ENCODE data around the gene KRTAP4-3.

GRCh38 chr17:41167561-41167960, 460 bp downstream of the KRTAP4-3 start:
- TF ChIP-seq, protein P1, sequence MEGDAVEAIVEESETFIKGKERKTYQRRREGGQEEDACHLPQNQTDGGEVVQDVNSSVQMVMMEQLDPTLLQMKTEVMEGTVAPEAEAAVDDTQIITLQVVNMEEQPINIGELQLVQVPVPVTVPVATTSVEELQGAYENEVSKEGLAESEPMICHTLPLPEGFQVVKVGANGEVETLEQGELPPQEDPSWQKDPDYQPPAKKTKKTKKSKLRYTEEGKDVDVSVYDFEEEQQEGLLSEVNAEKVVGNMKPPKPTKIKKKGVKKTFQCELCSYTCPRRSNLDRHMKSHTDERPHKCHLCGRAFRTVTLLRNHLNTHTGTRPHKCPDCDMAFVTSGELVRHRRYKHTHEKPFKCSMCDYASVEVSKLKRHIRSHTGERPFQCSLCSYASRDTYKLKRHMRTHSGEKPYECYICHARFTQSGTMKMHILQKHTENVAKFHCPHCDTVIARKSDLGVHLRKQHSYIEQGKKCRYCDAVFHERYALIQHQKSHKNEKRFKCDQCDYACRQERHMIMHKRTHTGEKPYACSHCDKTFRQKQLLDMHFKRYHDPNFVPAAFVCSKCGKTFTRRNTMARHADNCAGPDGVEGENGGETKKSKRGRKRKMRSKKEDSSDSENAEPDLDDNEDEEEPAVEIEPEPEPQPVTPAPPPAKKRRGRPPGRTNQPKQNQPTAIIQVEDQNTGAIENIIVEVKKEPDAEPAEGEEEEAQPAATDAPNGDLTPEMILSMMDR (IDR thresholded peaks at IDR 0.05): no peak
- TF ChIP-seq, protein P2, sequence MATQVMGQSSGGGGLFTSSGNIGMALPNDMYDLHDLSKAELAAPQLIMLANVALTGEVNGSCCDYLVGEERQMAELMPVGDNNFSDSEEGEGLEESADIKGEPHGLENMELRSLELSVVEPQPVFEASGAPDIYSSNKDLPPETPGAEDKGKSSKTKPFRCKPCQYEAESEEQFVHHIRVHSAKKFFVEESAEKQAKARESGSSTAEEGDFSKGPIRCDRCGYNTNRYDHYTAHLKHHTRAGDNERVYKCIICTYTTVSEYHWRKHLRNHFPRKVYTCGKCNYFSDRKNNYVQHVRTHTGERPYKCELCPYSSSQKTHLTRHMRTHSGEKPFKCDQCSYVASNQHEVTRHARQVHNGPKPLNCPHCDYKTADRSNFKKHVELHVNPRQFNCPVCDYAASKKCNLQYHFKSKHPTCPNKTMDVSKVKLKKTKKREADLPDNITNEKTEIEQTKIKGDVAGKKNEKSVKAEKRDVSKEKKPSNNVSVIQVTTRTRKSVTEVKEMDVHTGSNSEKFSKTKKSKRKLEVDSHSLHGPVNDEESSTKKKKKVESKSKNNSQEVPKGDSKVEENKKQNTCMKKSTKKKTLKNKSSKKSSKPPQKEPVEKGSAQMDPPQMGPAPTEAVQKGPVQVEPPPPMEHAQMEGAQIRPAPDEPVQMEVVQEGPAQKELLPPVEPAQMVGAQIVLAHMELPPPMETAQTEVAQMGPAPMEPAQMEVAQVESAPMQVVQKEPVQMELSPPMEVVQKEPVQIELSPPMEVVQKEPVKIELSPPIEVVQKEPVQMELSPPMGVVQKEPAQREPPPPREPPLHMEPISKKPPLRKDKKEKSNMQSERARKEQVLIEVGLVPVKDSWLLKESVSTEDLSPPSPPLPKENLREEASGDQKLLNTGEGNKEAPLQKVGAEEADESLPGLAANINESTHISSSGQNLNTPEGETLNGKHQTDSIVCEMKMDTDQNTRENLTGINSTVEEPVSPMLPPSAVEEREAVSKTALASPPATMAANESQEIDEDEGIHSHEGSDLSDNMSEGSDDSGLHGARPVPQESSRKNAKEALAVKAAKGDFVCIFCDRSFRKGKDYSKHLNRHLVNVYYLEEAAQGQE (IDR thresholded peaks at IDR 0.05; ENCODE audit: insufficient read depth in 1 of 2, low read depth in 2 of 2, low read length in 1 of 2): no peak
- TF ChIP-seq POLR2AphosphoS5 (IDR thresholded peaks at IDR 0.05; ENCODE audit: low read depth, low read length): no peak
- TF ChIP-seq SIN3A (IDR thresholded peaks at IDR 0.05; ENCODE audit: borderline replicate concordance, insufficient read depth, low read depth, low read length): no peak
- TF ChIP-seq TCF7L2 (IDR thresholded peaks at IDR 0.05; ENCODE audit: low read depth, low read length): no peak
